ENCODE data around the gene IRF4.

IRF4 gene

GRCh38 chr6:382883-383810 is 8.4 kb upstream of the IRF4 start:
- no peak for DNase-seq

- no peak for DNase-seq
These were observed 7.7 kb upstream of the IRF4 start for GRCh38 chr6:383856-384255.

- DNase-seq, result no peak
These were observed 6.7 kb upstream of the IRF4 start for GRCh38 chr6:384898-385297.

GRCh38 chr6:385614-386013 is 5.9 kb upstream of the IRF4 start:
- no peak for DNase-seq

- no peak for DNase-seq
These were observed 4.8 kb upstream of the IRF4 start for GRCh38 chr6:386688-387266.

GRCh38 chr6:387293-387741 is 4.2 kb upstream of the IRF4 start:
- DNase-seq, result peak; percentile 44

GRCh38 chr6:388202-388903 is 3.2 kb upstream of the IRF4 start:
- peak; percentile 43 for DNase-seq

- DNase-seq, result no peak
These were observed 2.4 kb upstream of the IRF4 start for GRCh38 chr6:389143-389542.

GRCh38 chr6:389622-390021 is 1.9 kb upstream of the IRF4 start:
- DNase-seq, result peak; percentile 29

- peak; percentile 40 for DNase-seq
These were observed 516 bp upstream of the IRF4 start for GRCh38 chr6:390914-391558.

- peak; percentile 3 for DNase-seq
These were observed 1.2 kb downstream of the IRF4 start for GRCh38 chr6:392441-393390.

- no peak for DNase-seq
These were observed 2.1 kb downstream of the IRF4 start for GRCh38 chr6:393391-394221.

- no peak for DNase-seq
These were observed 3.2 kb downstream of the IRF4 start for GRCh38 chr6:394641-395289.

- no peak for DNase-seq
These were observed 4.0 kb downstream of the IRF4 start for GRCh38 chr6:395432-396125.

- DNase-seq, result no peak
These were observed 4.6 kb downstream of the IRF4 start for GRCh38 chr6:396126-396520.

- no peak for DNase-seq
These were observed 5.5 kb downstream of the IRF4 start for GRCh38 chr6:397056-397455.

- no peak for DNase-seq
These were observed 6.1 kb downstream of the IRF4 start for GRCh38 chr6:397604-398003.

- DNase-seq, result no peak
These were observed 6.5 kb downstream of the IRF4 start for GRCh38 chr6:398065-398464.

GRCh38 chr6:398558-399078 is 7.1 kb downstream of the IRF4 start:
- DNase-seq, result no peak

All from MV-4-11 (cell line).